Neutrophil (primary cell): ENCODE measurements around the gene SRD5A3.

ENCODE experiments used
- H3K27ac ChIP-seq: fragments of 200-600 bp; sonication (generic); 2 replicates; pipeline ENCODE4 v1.5.1; 2016; ENCODE audit warnings: mild to moderate bottlenecking, moderate library complexity
- H3K27me3 ChIP-seq: fragments of 200-600 bp; sonication (generic); 2 replicates; pipeline ENCODE4 v1.6.0; 2016; ENCODE audit warnings: mild to moderate bottlenecking
- H3K36me3 ChIP-seq: fragments of 200-600 bp; sonication (generic); 2 replicates; pipeline ENCODE4 v1.5.1; 2017
- H3K4me1 ChIP-seq, 2 experiments: fragments of 200-600 bp in 1 of 2; sonication (generic) in 1 of 2; 1 replicate in 1 of 2; 2 replicates in 1 of 2; pipeline versions ENCODE4 v1.5.1 to v1.6.1; 2013 to 2016; ENCODE audit warnings: low read depth in 1 of 2, low read length in 1 of 2, mild to moderate bottlenecking in 1 of 2, moderate library complexity in 1 of 2; ENCODE audit not compliant: control insufficient read depth in 1 of 2, insufficient read depth in 1 of 2
- H3K4me3 ChIP-seq, 2 experiments: fragments of 200-600 bp in 1 of 2; sonication (generic) in 1 of 2; 1 replicate in 1 of 2; 2 replicates in 1 of 2; pipeline ENCODE4 v1.5.1; 2013 to 2016; ENCODE audit warnings: low read depth in 1 of 2, low read length in 1 of 2, mild to moderate bottlenecking in 1 of 2, moderate library complexity in 1 of 2
- H3K9me3 ChIP-seq: fragments of 200-600 bp; sonication (generic); 2 replicates; pipeline ENCODE4 v1.5.1; 2016
- CTCF ChIP-seq: fragments of 200-600 bp; sonication (generic); IDR thresholded peaks from 2 replicates; pipeline ENCODE4 v1.5.1; 2016; ENCODE audit warnings: antibody characterized with exemption

Gene SRD5A3

GRCh38 chr4:55409468-55410171 lies 63.6 kb downstream of the SRD5A3 start:
- Histone ChIP-seq H3K27ac (no peak overlapping the region), H3K4me3 (no peak overlapping the region), H3K27me3 (no peaks in the 10 kb centered on the region), H3K36me3 (peaks cover 49% of the 10 kb centered on the region), H3K4me1 (no peaks in the 10 kb centered on the region), H3K9me3 (no peaks in the 10 kb centered on the region)
- no peak for TF ChIP-seq CTCF

- TF ChIP-seq CTCF: no peak
- no peak overlapping the region for H3K4me3 ChIP-seq
- no peaks in the 10 kb centered on the region for H3K9me3 ChIP-seq
- no peaks in the 10 kb centered on the region for H3K27me3 ChIP-seq
- H3K36me3 ChIP-seq: peaks cover 41% of the 10 kb centered on the region
- no peak overlapping the region for H3K27ac ChIP-seq
- no peaks in the 10 kb centered on the region for H3K4me1 ChIP-seq
Observed at GRCh38 chr4:55410431-55410830, 64.4 kb downstream of the SRD5A3 start.

GRCh38 chr4:55411621-55412020 lies 65.6 kb downstream of the SRD5A3 start:
- Histone ChIP-seq H3K9me3 (no peaks in the 10 kb centered on the region), H3K4me3 (no peak overlapping the region), H3K4me1 (no peaks in the 10 kb centered on the region), H3K36me3 (peaks cover 40% of the 10 kb centered on the region), H3K27ac (no peak overlapping the region), H3K27me3 (no peaks in the 10 kb centered on the region)
- no peak for TF ChIP-seq CTCF

GRCh38 chr4:55416176-55416575 lies 70.1 kb downstream of the SRD5A3 start:
- Histone ChIP-seq H3K9me3 (no peaks in the 10 kb centered on the region), H3K4me3 (no peak overlapping the region), H3K36me3 (peaks cover 66% of the 10 kb centered on the region), H3K27me3 (no peaks in the 10 kb centered on the region), H3K27ac (no peak overlapping the region), H3K4me1 (no peaks in the 10 kb centered on the region)
- TF ChIP-seq CTCF: no peak
